Progenitor cell of endocrine pancreas (in vitro differentiated cells): ENCODE measurements around the gene DNAH9. TPM values are rescaled to one million over a fixed set of nuclear protein-coding genes. Genes with fewer than 3 reads are reported as not detected.

Experiments
- DNase-seq: peaks from one replicate; pipeline ENCODE4 v3.0.0; 2021; ENCODE audit warnings: low spot score; ENCODE audit not compliant: unreplicated experiment
- H3K27ac Mint-ChIP-seq: 2 replicates; pipeline ENCODE4 v1.8.0; 2021; ENCODE audit warnings: mild to moderate bottlenecking, moderate library complexity, mixed read lengths
- H3K27me3 Mint-ChIP-seq: 2 replicates; pipeline ENCODE4 v1.8.0; 2021; ENCODE audit warnings: mixed read lengths
- H3K36me3 Mint-ChIP-seq: 2 replicates; pipeline ENCODE4 v1.8.0; 2022; ENCODE audit warnings: mixed read lengths; ENCODE audit not compliant: insufficient read depth
- H3K4me1 Mint-ChIP-seq: 2 replicates; pipeline ENCODE4 v1.8.0; 2021; ENCODE audit warnings: low read depth, mixed read lengths
- H3K4me3 Mint-ChIP-seq: 2 replicates; pipeline ENCODE4 v1.8.0; 2021; ENCODE audit warnings: low read depth, mild to moderate bottlenecking, moderate library complexity, mixed read lengths
- H3K9me3 Mint-ChIP-seq: 2 replicates; pipeline ENCODE4 v1.8.0; 2021; ENCODE audit warnings: low read depth, mixed read lengths
- CTCF ChIP-seq: fragments of 200-600 bp; sonication (generic); IDR thresholded peaks from one replicate; pipeline ENCODE4 v1.5.0; 2021; ENCODE audit warnings: antibody characterized with exemption, mild to moderate bottlenecking; ENCODE audit not compliant: unreplicated experiment
- total RNA-seq: library from RNA; stranded (reverse); gene quantifications from 2 replicates; pipeline ENCODE4 v1.2.1, GENCODE V29; 2021

DNAH9 gene
- total RNA-seq, 1 donor from 2014 or later: 1.5 TPM

GRCh38 chr17:11813871-11814270 lies 215.6 kb downstream of the DNAH9 start:
- no peaks in the 10 kb centered on the region for H3K27me3 Mint-ChIP-seq
- no peaks in the 10 kb centered on the region for H3K9me3 Mint-ChIP-seq
- no peak for TF ChIP-seq CTCF
- H3K36me3 Mint-ChIP-seq: no peaks in the 10 kb centered on the region
- peaks cover 1% of the 10 kb centered on the region for H3K4me1 Mint-ChIP-seq
- DNase-seq: no peak
- no peak overlapping the region for H3K27ac Mint-ChIP-seq
- H3K4me3 Mint-ChIP-seq: no peak overlapping the region

GRCh38 chr17:11814655-11815262 lies 216.5 kb downstream of the DNAH9 start:
- Mint-ChIP-seq H3K4me1 (peaks cover 1% of the 10 kb centered on the region), H3K27me3 (no peaks in the 10 kb centered on the region), H3K36me3 (no peaks in the 10 kb centered on the region), H3K4me3 (no peak overlapping the region), H3K9me3 (no peaks in the 10 kb centered on the region), H3K27ac (no peak overlapping the region)
- no peak for TF ChIP-seq CTCF
- DNase-seq: no peak

- Mint-ChIP-seq H3K9me3 (no peaks in the 10 kb centered on the region), H3K4me3 (no peak overlapping the region), H3K36me3 (no peaks in the 10 kb centered on the region), H3K4me1 (peaks cover 1% of the 10 kb centered on the region), H3K27ac (no peak overlapping the region), H3K27me3 (no peaks in the 10 kb centered on the region)
- no peak for TF ChIP-seq CTCF
- DNase-seq: no peak
Observed at GRCh38 chr17:11816409-11816808, 218.1 kb downstream of the DNAH9 start.

- Mint-ChIP-seq H3K27me3 (peaks cover 13% of the 10 kb centered on the region), H3K4me3 (no peak overlapping the region), H3K27ac (no peak overlapping the region), H3K36me3 (no peaks in the 10 kb centered on the region), H3K9me3 (no peaks in the 10 kb centered on the region), H3K4me1 (no peaks in the 10 kb centered on the region)
- no peak for DNase-seq
- TF ChIP-seq CTCF: no peak
Observed at GRCh38 chr17:11823862-11824261, 225.6 kb downstream of the DNAH9 start.

GRCh38 chr17:11825572-11826209 lies 227.4 kb downstream of the DNAH9 start:
- Mint-ChIP-seq H3K9me3 (no peaks in the 10 kb centered on the region), H3K27ac (no peak overlapping the region), H3K27me3 (peaks cover 16% of the 10 kb centered on the region), H3K4me3 (no peak overlapping the region), H3K4me1 (no peaks in the 10 kb centered on the region), H3K36me3 (no peaks in the 10 kb centered on the region)
- DNase-seq: no peak
- TF ChIP-seq CTCF: no peak
